Measurements from ENCODE around the gene KHNYN. TPM values are rescaled to one million over a fixed set of nuclear protein-coding genes. Genes with fewer than 3 reads are reported as not detected.

KHNYN gene
- total and polyA plus RNA-seq, 12 donors: 18.5 to 76.9 (median 45.1) TPM

- H3K27me3 ChIP-seq: no peaks in the 10 kb centered on the region
- peak in 5 of 7 donors; percentile 35 to 53 (median 40) for DNase-seq
- intact Hi-C loops (cut with DNase I): no loop called here
- peak within 1 kb of the TSS in 3 of 5 donors; percentile 10 to 82 (median 56) for H3K27ac ChIP-seq
- TF ChIP-seq POLR2A (IDR thresholded peaks at IDR 0.05) (no peak), CTCF (IDR thresholded peaks at IDR 0.05) (no peak)
- H3K9me3 ChIP-seq (replicated peaks in 1 of 3): no peaks in the 10 kb centered on the region
- peaks cover 8 to 34% of the 10 kb centered on the region in 2 donors for H3K4me1 ChIP-seq (replicated peaks in 1 of 2)
- WGBS, 4 donors: 1 to 19% (median 6%) methylated on average over 5 to 56 of the region's 57 CpGs
- H3K36me3 ChIP-seq (replicated peaks in 1 of 2): no peaks in the 10 kb centered on the region
- H3K4me3 ChIP-seq: peak within 1 kb of the TSS in 2 of 4 donors; percentile 41 to 88
Observed at GRCh38 chr14:24398653-24399446, 30.9 kb upstream of the KHNYN start, which contains the start of gene NYNRIN. TSS of gene NYNRIN (plus strand) at chr14:24399003. CDS start at chr14:24399247, 244 bp downstream.

GRCh38 chr14:24399447-24399822 lies 30.3 kb upstream of the KHNYN start:
- no peaks in the 10 kb centered on the region for H3K36me3 ChIP-seq (replicated peaks in 1 of 2)
- no peak for TF ChIP-seq POLR2A (IDR thresholded peaks at IDR 0.05)
- no peak for TF ChIP-seq CTCF (IDR thresholded peaks at IDR 0.05)
- peak overlapping the region in 3 of 5 donors; percentile 10 to 82 (median 56) for H3K27ac ChIP-seq
- intact Hi-C loops (cut with DNase I): no loop called here
- WGBS, 4 donors: 44 to 59% (median 50%) methylated on average over 6 to 8 of the region's 8 CpGs
- peak in 1 of 7 donors; percentile 6 for DNase-seq
- no peaks in the 10 kb centered on the region for H3K9me3 ChIP-seq (replicated peaks in 1 of 3)
- no peaks in the 10 kb centered on the region for H3K27me3 ChIP-seq
- H3K4me1 ChIP-seq (replicated peaks in 1 of 2): peaks cover 8 to 40% of the 10 kb centered on the region in 2 donors
- H3K4me3 ChIP-seq: peak overlapping the region in 2 of 4 donors; percentile 41 to 88

GRCh38 chr14:24399999-24400718 lies 29.6 kb upstream of the KHNYN start:
- Histone ChIP-seq H3K9me3 (replicated peaks in 1 of 3) (no peaks in the 10 kb centered on the region), H3K27ac (peak overlapping the region in 2 of 5 donors; percentile 56 to 82), H3K4me3 (peak overlapping the region in 1 of 4 donors; percentile 88), H3K27me3 (no peaks in the 10 kb centered on the region), H3K4me1 (replicated peaks in 1 of 2) (peaks cover 8 to 40% of the 10 kb centered on the region in 2 donors), H3K36me3 (replicated peaks in 1 of 2) (no peaks in the 10 kb centered on the region)
- DNase-seq: peak in 1 of 7 donors; percentile 10
- TF ChIP-seq POLR2A (IDR thresholded peaks at IDR 0.05): no peak
- no peak for TF ChIP-seq CTCF (IDR thresholded peaks at IDR 0.05)
- intact Hi-C loops (cut with DNase I): no loop called here
- WGBS, 4 donors: 54 to 64% (median 57%) methylated on average over 4 of the region's 4 CpGs
